DND-41 (cell line): ENCODE data around the gene CFAP251.
"Not testable (repeated sequence)": the region's sequence is repeated elsewhere in the genome, so short reads cannot be mapped to it uniquely, and the experiment has no call there.

Experiments used
- ATAC-seq: fragments of 200-7000 bp; cut with Tn5 transposase; 3 replicates; pipeline ENCODE4 v1.9.1; 2021; ENCODE audit warnings: low read depth; ENCODE audit not compliant: insufficient read depth
- DNase-seq: peaks from one replicate; pipeline ENCODE4 v3.0.0-alpha.2; 2020
- H2AFZ ChIP-seq: 2 replicates; pipeline ENCODE4 v1.6.0; 2012; ENCODE audit warnings: low read depth, low read length
- H3K27ac ChIP-seq: 2 replicates; pipeline ENCODE4 v1.5.1; 2012; ENCODE audit warnings: low read length, inconsistent platforms
- H3K27me3 ChIP-seq: fragments of 200-600 bp; sonication (generic); 2 replicates; pipeline ENCODE4 v1.6.0; 2012; ENCODE audit warnings: low read length, mild to moderate bottlenecking, inconsistent platforms; ENCODE audit not compliant: insufficient read depth, poor library complexity
- H3K36me3 ChIP-seq: 2 replicates; pipeline ENCODE4 v1.5.1; 2012; ENCODE audit warnings: low read length, inconsistent platforms; ENCODE audit not compliant: insufficient read depth
- H3K4me1 ChIP-seq: 2 replicates; pipeline ENCODE4 v1.5.1; 2012; ENCODE audit warnings: mild to moderate bottlenecking, low read length; ENCODE audit not compliant: insufficient read depth
- H3K4me2 ChIP-seq: 2 replicates; pipeline ENCODE4 v1.6.0; 2012; ENCODE audit warnings: mild to moderate bottlenecking, moderate library complexity, low read length, inconsistent platforms; ENCODE audit not compliant: insufficient read depth
- H3K4me3 ChIP-seq, 2 experiments: fragments of 200-600 bp in 1 of 2; shearing (Covaris generic) in 1 of 2; 2 replicates each; pipeline ENCODE4 v1.5.1; 2012 to 2016; ENCODE audit warnings: inconsistent platforms in 2 of 2, low read length in 2 of 2, mild to moderate bottlenecking in 2 of 2, low read depth in 1 of 2, moderate library complexity in 1 of 2
- H3K79me2 ChIP-seq: 2 replicates; pipeline ENCODE4 v1.6.0; 2012; ENCODE audit warnings: low read length, inconsistent platforms; ENCODE audit not compliant: insufficient read depth
- H3K9ac ChIP-seq: 2 replicates; pipeline ENCODE4 v1.6.0; 2012; ENCODE audit warnings: low read depth, mild to moderate bottlenecking, inconsistent platforms, low read length, moderate library complexity
- H3K9me3 ChIP-seq: 2 replicates; pipeline ENCODE4 v1.5.1; 2012; ENCODE audit warnings: low read length, moderate library complexity, mild to moderate bottlenecking, inconsistent platforms; ENCODE audit not compliant: insufficient read depth, severe bottlenecking
- H4K20me1 ChIP-seq: 2 replicates; pipeline ENCODE4 v1.6.0; 2012; ENCODE audit warnings: low read length; ENCODE audit not compliant: insufficient read depth
- CTCF ChIP-seq: IDR thresholded peaks from 2 replicates; pipeline ENCODE4 v1.5.1; 2012; ENCODE audit warnings: borderline replicate concordance, low read length, moderate library complexity, mild to moderate bottlenecking; ENCODE audit not compliant: poor library complexity, severe bottlenecking; ENCODE audit errors: extremely low read depth
- EZH2 ChIP-seq: IDR thresholded peaks from 3 replicates; pipeline ENCODE4 v1.6.1; 2012; ENCODE audit warnings: borderline replicate concordance, low read depth, mild to moderate bottlenecking, moderate library complexity, low read length, inconsistent platforms; ENCODE audit not compliant: severe bottlenecking

The CFAP251 gene

GRCh38 chr12:121883315-121883660 lies 35.1 kb upstream of the CFAP251 start:
- Histone ChIP-seq H3K27ac (no peak overlapping the region), H3K9ac (no peak overlapping the region), H3K27me3 (no peaks in the 10 kb centered on the region), H4K20me1 (no peaks in the 10 kb centered on the region), H3K9me3 (no peaks in the 10 kb centered on the region), H3K79me2 (0 out of 2 replicates have a peak, but pooled peaks cover 3% of the 10 kb centered on the region), H2AFZ (no peak overlapping the region), H3K4me1 (peaks cover 12% of the 10 kb centered on the region), H3K4me3 (no peak overlapping the region), H3K36me3 (no peaks in the 10 kb centered on the region), H3K4me2 (no peak overlapping the region)
- no peak for ATAC-seq
- TF ChIP-seq CTCF = no peak
- TF ChIP-seq EZH2 = no peak
- DNase-seq = no peak

- not testable (repeated sequence) for ATAC-seq, H3K9ac ChIP-seq, H2AFZ ChIP-seq, H3K4me2 ChIP-seq, H3K9me3 ChIP-seq, H3K27ac ChIP-seq, H3K4me3 ChIP-seq, H3K27me3 ChIP-seq, H4K20me1 ChIP-seq, H3K36me3 ChIP-seq, DNase-seq
- Histone ChIP-seq H3K79me2 (peaks cover 19% of the 10 kb centered on the region), H3K4me1 (peaks cover 22% of the 10 kb centered on the region)
These were observed 33.3 kb upstream of the CFAP251 start for GRCh38 chr12:121885129-121885528.

GRCh38 chr12:121888083-121888477 lies 30.3 kb upstream of the CFAP251 start:
- peaks cover 2% of the 10 kb centered on the region; the same call in 1 of the 2 replicates for H3K36me3 ChIP-seq
- ATAC-seq (no peak), DNase-seq (no peak)
- peak overlapping the region; percentile 79 for H3K9ac ChIP-seq
- peaks cover 34% of the 10 kb centered on the region for H3K4me1 ChIP-seq
- peaks cover 2% of the 10 kb centered on the region; the same call in 1 of the 2 replicates for H4K20me1 ChIP-seq
- TF ChIP-seq CTCF (no peak), EZH2 (no peak)
- H3K79me2 ChIP-seq = peaks cover 41% of the 10 kb centered on the region
- peak overlapping the region; percentile 75 for H3K27ac ChIP-seq
- H3K4me2 ChIP-seq = peak overlapping the region; percentile 84
- H3K9me3 ChIP-seq = no peaks in the 10 kb centered on the region
- H3K27me3 ChIP-seq = no peaks in the 10 kb centered on the region
- peak overlapping the region; percentile 60 to 80 for H3K4me3 ChIP-seq
- H2AFZ ChIP-seq = peak overlapping the region; percentile 85

GRCh38 chr12:121888478-121889273 lies 29.7 kb upstream of the CFAP251 start, which contains the start of gene PSMD9:
PSMD9 (plus strand) TSS chr12:121888790; CDS start chr12:121888857, 67 bp downstream.
- peak within 1 kb of the TSS; percentile 93 for H2AFZ ChIP-seq
- peak within 1 kb of the TSS; percentile 60 to 80 for H3K4me3 ChIP-seq
- peak; percentile 94 for ATAC-seq
- H3K36me3 ChIP-seq = peaks cover 6% of the 10 kb centered on the region; the same call in 1 of the 2 replicates
- H3K27ac ChIP-seq = peak within 1 kb of the TSS; percentile 87
- peaks cover 40% of the 10 kb centered on the region for H3K4me1 ChIP-seq
- no peaks in the 10 kb centered on the region for H3K9me3 ChIP-seq
- H3K9ac ChIP-seq = peak within 1 kb of the TSS; percentile 79
- no peaks in the 10 kb centered on the region for H3K27me3 ChIP-seq
- H3K4me2 ChIP-seq = peak within 1 kb of the TSS; percentile 84
- H4K20me1 ChIP-seq = peaks cover 7% of the 10 kb centered on the region; the same call in 1 of the 2 replicates
- peak; percentile 98 for DNase-seq
- TF ChIP-seq CTCF (peak; percentile 85), EZH2 (no peak)
- peaks cover 47% of the 10 kb centered on the region for H3K79me2 ChIP-seq
